H9 (cell line): Measurements from ENCODE around the gene FPR2. TPM values are rescaled to one million over a fixed set of nuclear protein-coding genes. Genes with fewer than 3 reads are reported as not detected.

ENCODE experiments used
- DNase-seq: peaks from one replicate; pipeline ENCODE4 v3.0.0-alpha.2; 2017
- H2AFZ ChIP-seq: one replicate; pipeline ENCODE4 v1.6.1; 2013; ENCODE audit warnings: mild to moderate bottlenecking, low read length, control low read depth, moderate library complexity
- H2AK5ac ChIP-seq: 2 replicates; pipeline ENCODE4 v1.6.1; 2013; ENCODE audit warnings: low read length, control low read depth, mixed read lengths; ENCODE audit not compliant: insufficient read length
- H2BK120ac ChIP-seq: one replicate; pipeline ENCODE4 v1.6.1; 2013; ENCODE audit warnings: low read depth, mild to moderate bottlenecking, low read length, control low read depth, inconsistent platforms; ENCODE audit not compliant: poor library complexity, severe bottlenecking
- H2BK12ac ChIP-seq: 2 replicates; pipeline ENCODE4 v1.6.1; 2013; ENCODE audit warnings: low read length, control low read depth, mixed read lengths, low read depth; ENCODE audit not compliant: insufficient read length
- H2BK15ac ChIP-seq: 2 replicates; pipeline ENCODE4 v1.6.1; 2013; ENCODE audit warnings: low read depth, low read length, control low read depth
- H2BK20ac ChIP-seq: one replicate; pipeline ENCODE4 v1.6.1; 2013; ENCODE audit warnings: low read depth, mild to moderate bottlenecking, low read length, control low read depth, inconsistent platforms; ENCODE audit not compliant: poor library complexity, severe bottlenecking
- H2BK5ac ChIP-seq: 2 replicates; pipeline ENCODE4 v1.6.1; 2013; ENCODE audit warnings: low read length, control low read depth, mixed read lengths; ENCODE audit not compliant: insufficient read length
- H3K14ac ChIP-seq: 2 replicates; pipeline ENCODE4 v1.6.1; 2013; ENCODE audit warnings: low read length, control low read depth; ENCODE audit not compliant: insufficient read depth
- H3K18ac ChIP-seq: 2 replicates; pipeline ENCODE4 v1.6.1; 2013; ENCODE audit warnings: low read depth, mild to moderate bottlenecking, mixed read lengths, low read length, control low read depth; ENCODE audit not compliant: insufficient read length
- H3K23ac ChIP-seq: 2 replicates; pipeline ENCODE4 v1.6.1; 2013; ENCODE audit warnings: low read length, control low read depth, mixed read lengths, low read depth; ENCODE audit not compliant: insufficient read length
- H3K23me2 ChIP-seq: 2 replicates; pipeline ENCODE4 v1.6.1; 2013; ENCODE audit warnings: low read depth, mild to moderate bottlenecking, mixed read lengths, low read length, control low read depth; ENCODE audit not compliant: insufficient read length, poor library complexity, severe bottlenecking
- H3K27ac ChIP-seq: 2 replicates; pipeline ENCODE4 v1.5.1; 2013; ENCODE audit warnings: low read length, control low read depth, mixed read lengths, low read depth; ENCODE audit not compliant: insufficient read length
- H3K27me3 ChIP-seq: 2 replicates; pipeline ENCODE4 v1.6.1; 2013; ENCODE audit warnings: low read length, control low read depth, inconsistent platforms; ENCODE audit not compliant: insufficient read depth
- H3K4ac ChIP-seq: 2 replicates; pipeline ENCODE4 v1.6.1; 2013; ENCODE audit warnings: low read depth, mild to moderate bottlenecking, control low read depth, inconsistent platforms, low read length, moderate library complexity
- H3K4me1 ChIP-seq: 2 replicates; pipeline ENCODE4 v1.6.1; 2013; ENCODE audit warnings: low read length, control low read depth, inconsistent platforms; ENCODE audit not compliant: insufficient read depth
- H3K4me2 ChIP-seq: 2 replicates; pipeline ENCODE4 v1.6.1; 2013; ENCODE audit warnings: low read length, control low read depth, mixed read lengths; ENCODE audit not compliant: insufficient read length, insufficient read depth
- H3K56ac ChIP-seq: 2 replicates; pipeline ENCODE4 v1.6.1; 2013; ENCODE audit warnings: low read depth, mild to moderate bottlenecking, mixed read lengths, low read length, control low read depth; ENCODE audit not compliant: insufficient read length
- H3K79me1 ChIP-seq: 2 replicates; pipeline ENCODE4 v1.6.1; 2013; ENCODE audit warnings: low read depth, mild to moderate bottlenecking, moderate library complexity, low read length, control low read depth, inconsistent platforms; ENCODE audit not compliant: insufficient read depth, poor library complexity, severe bottlenecking
- H3K79me2 ChIP-seq: 2 replicates; pipeline ENCODE4 v1.6.1; 2013; ENCODE audit warnings: low read length, control low read depth, inconsistent platforms; ENCODE audit not compliant: insufficient read depth
- H3K9ac ChIP-seq: 2 replicates; pipeline ENCODE4 v1.6.1; 2013; ENCODE audit warnings: low read length, control low read depth, mixed read lengths; ENCODE audit not compliant: insufficient read length; ENCODE audit errors: extremely low read depth
- H3K9me3 ChIP-seq: one replicate; pipeline ENCODE4 v1.6.1; 2013; ENCODE audit warnings: low read depth, low read length, inconsistent platforms; ENCODE audit not compliant: control insufficient read depth
- H3T11ph ChIP-seq: one replicate; pipeline ENCODE4 v1.6.1; 2013; ENCODE audit warnings: mild to moderate bottlenecking, low read length, control low read depth, inconsistent platforms
- H4K20me1 ChIP-seq: one replicate; pipeline ENCODE4 v1.6.1; 2013; ENCODE audit not compliant: control insufficient read depth, insufficient read length, insufficient read depth
- H4K5ac ChIP-seq: 2 replicates; pipeline ENCODE4 v1.6.1; 2013; ENCODE audit warnings: low read depth, mild to moderate bottlenecking, mixed read lengths, low read length, control low read depth; ENCODE audit not compliant: insufficient read length
- H4K8ac ChIP-seq: replicated peaks from 2 replicates; pipeline ENCODE4 v1.6.1; 2013; ENCODE audit warnings: low read length, control low read depth, mixed read lengths, low read depth; ENCODE audit not compliant: insufficient read length
- H4K91ac ChIP-seq: 2 replicates; pipeline ENCODE4 v1.6.1; 2013; ENCODE audit warnings: low read depth, mild to moderate bottlenecking, moderate library complexity, mixed read lengths, low read length, control low read depth; ENCODE audit not compliant: insufficient read length
- H3K27ac Mint-ChIP-seq, 3 experiments: 2 replicates in 2 of 3; 3 replicates in 1 of 3; pipeline ENCODE4 v1.8.0; 2020 to 2021; ENCODE audit warnings: mixed read lengths in 3 of 3, mild to moderate bottlenecking in 1 of 3, moderate library complexity in 1 of 3
- H3K27me3 Mint-ChIP-seq: 2 replicates; pipeline ENCODE4 v1.8.0; 2021; ENCODE audit warnings: low read depth, mild to moderate bottlenecking, moderate library complexity, mixed read lengths
- H3K36me3 Mint-ChIP-seq, 3 experiments: 2 replicates in 2 of 3; 3 replicates in 1 of 3; pipeline ENCODE4 v1.8.0; 2020 to 2021; ENCODE audit warnings: low read depth in 3 of 3, mixed read lengths in 3 of 3; ENCODE audit not compliant: insufficient read depth in 1 of 3
- H3K4me1 Mint-ChIP-seq, 2 experiments: 2 replicates each; pipeline ENCODE4 v1.8.0; 2020; ENCODE audit warnings: mixed read lengths in 2 of 2
- H3K4me3 Mint-ChIP-seq, 2 experiments: 2 replicates in 1 of 2; 3 replicates in 1 of 2; pipeline ENCODE4 v1.8.0; 2020 to 2021; ENCODE audit warnings: mild to moderate bottlenecking in 2 of 2, mixed read lengths in 2 of 2, moderate library complexity in 1 of 2
- H3K9me3 Mint-ChIP-seq, 2 experiments: 2 replicates in 1 of 2; 3 replicates in 1 of 2; pipeline ENCODE4 v1.8.0; 2020; ENCODE audit warnings: mild to moderate bottlenecking in 2 of 2, mixed read lengths in 2 of 2, moderate library complexity in 1 of 2
- WGBS: extraction: QIAGEN DNeasy Blood & Tissue Kit; methylation state at CpG from one replicate; pipeline ENCODE4 v1.1.7; 2013; ENCODE audit warnings: missing lambda C conversion rate, low lambda C conversion rate, mixed read lengths; ENCODE audit not compliant: insufficient read length; ENCODE audit errors: extremely low coverage; 5-methylcytosine and 5-hydroxymethylcytosine counted together
- total RNA-seq: library from RNA; stranded (reverse); gene quantifications from 2 replicates; pipeline ENCODE4 v1.2.1, GENCODE V29; 2021
- TF ChIP-seq, protein P1 (sequence below): fragments of 200-600 bp; sonication (generic); conservative IDR thresholded peaks from 3 replicates; pipeline ENCODE4 v1.8.0; 2021; ENCODE audit warnings: antibody characterized with exemption, mild to moderate bottlenecking

The FPR2 gene
- total RNA-seq, 1 experiment from 2014 or later: not detected

DNA sequence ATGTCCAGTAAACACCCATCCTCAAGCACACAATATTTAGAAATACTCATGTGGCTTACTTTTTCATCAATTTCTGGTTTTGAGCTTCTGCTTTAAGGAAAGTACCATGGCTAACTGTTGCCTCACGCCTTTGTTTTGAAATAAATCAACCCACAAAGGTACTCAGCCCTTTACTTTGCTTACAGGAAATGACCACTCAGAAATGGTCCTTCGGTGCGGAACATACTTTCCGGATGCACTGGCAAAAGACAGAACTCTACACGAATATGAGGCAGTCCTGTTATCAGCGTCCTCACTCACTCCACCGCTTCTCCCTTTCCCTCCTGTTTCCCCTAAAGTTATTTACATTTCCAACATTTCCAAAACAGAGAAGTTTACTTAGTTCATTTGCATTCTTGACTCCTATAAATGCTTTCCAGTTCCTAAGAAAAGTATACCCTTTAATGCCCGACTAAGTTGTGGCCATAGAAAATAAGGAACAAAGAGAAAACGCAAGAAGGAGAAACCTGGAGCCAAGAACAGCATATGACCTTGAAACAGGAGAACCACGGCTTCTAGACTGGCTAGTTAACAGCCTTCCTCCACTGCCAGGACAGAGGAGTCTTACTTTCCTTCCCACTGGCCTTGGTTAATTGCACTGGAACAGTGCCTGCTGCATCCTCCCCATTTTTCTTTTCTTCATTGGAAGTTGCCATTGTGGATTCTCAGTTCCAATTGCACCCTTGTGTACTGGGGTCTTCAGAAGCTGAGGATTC lies 10.6 kb downstream of the FPR2 start:
- no peaks in the 10 kb centered on the region for H3K27me3 ChIP-seq

More for the DNA sequence above, 10.6 kb downstream of the FPR2 start:
- Histone ChIP-seq H4K5ac (no peak overlapping the region), H2BK12ac (no peak overlapping the region), H2BK15ac (no peak overlapping the region), H3K56ac (no peak overlapping the region), H3K23me2 (no peaks in the 10 kb centered on the region), H3K4me2 (no peak overlapping the region), H3T11ph (no peak overlapping the region), H3K79me2 (no peaks in the 10 kb centered on the region), H3K23ac (no peak overlapping the region), H4K20me1 (no peaks in the 10 kb centered on the region), H2BK5ac (no peak overlapping the region), H3K27ac (no peak overlapping the region), H2BK120ac (no peak overlapping the region), H3K79me1 (no peaks in the 10 kb centered on the region), H3K14ac (no peak overlapping the region), H4K8ac (no peak overlapping the region), H4K91ac (no peak overlapping the region), H2AFZ (no peak overlapping the region), H2AK5ac (no peak overlapping the region), H3K9ac (no peak overlapping the region), H3K9me3 (no peaks in the 10 kb centered on the region), H3K4ac (no peak overlapping the region), H2BK20ac (no peak overlapping the region), H3K18ac (no peak overlapping the region), H3K4me1 (no peaks in the 10 kb centered on the region)
- DNase-seq: no peak
- no CpG with 5 or more reads among the region's 10 CpGs for WGBS
- H3K36me3 Mint-ChIP-seq: no peaks in the 10 kb centered on the region
- H3K9me3 Mint-ChIP-seq: peaks cover 12 to 84% of the 10 kb centered on the region in 2 experiments
- TF ChIP-seq, protein P1, sequence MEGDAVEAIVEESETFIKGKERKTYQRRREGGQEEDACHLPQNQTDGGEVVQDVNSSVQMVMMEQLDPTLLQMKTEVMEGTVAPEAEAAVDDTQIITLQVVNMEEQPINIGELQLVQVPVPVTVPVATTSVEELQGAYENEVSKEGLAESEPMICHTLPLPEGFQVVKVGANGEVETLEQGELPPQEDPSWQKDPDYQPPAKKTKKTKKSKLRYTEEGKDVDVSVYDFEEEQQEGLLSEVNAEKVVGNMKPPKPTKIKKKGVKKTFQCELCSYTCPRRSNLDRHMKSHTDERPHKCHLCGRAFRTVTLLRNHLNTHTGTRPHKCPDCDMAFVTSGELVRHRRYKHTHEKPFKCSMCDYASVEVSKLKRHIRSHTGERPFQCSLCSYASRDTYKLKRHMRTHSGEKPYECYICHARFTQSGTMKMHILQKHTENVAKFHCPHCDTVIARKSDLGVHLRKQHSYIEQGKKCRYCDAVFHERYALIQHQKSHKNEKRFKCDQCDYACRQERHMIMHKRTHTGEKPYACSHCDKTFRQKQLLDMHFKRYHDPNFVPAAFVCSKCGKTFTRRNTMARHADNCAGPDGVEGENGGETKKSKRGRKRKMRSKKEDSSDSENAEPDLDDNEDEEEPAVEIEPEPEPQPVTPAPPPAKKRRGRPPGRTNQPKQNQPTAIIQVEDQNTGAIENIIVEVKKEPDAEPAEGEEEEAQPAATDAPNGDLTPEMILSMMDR: no peak
- H3K27ac Mint-ChIP-seq: no peak overlapping the region
- H3K4me3 Mint-ChIP-seq: no peak overlapping the region
- peaks cover 23% of the 10 kb centered on the region for H3K27me3 Mint-ChIP-seq
- peaks cover 0 to 4% of the 10 kb centered on the region in 2 experiments; a peak in 1 of 4 replicates for H3K4me1 Mint-ChIP-seq
